NOMO-1 treated with DMSO at 0.1 percent for 48 hours (cell line): ENCODE measurements around the gene ZNF30.
"Not testable (repeated sequence)": the region's sequence is repeated elsewhere in the genome, so short reads cannot be mapped to it uniquely, and the experiment has no call there.

ENCODE experiments used
- DNase-seq: peaks from one replicate; lab custom pipeline; 2025; ENCODE audit not compliant: unreplicated experiment; lab: John Stamatoyannopoulos, UW

ZNF30 gene

GRCh38 chr19:34985249-34986022 lies 58.7 kb downstream of the ZNF30 start:
- DNase-seq, result no peak

- no peak for DNase-seq
Measured at GRCh38 chr19:34988119-34988518, 61.4 kb downstream of the ZNF30 start.

- no peak for DNase-seq
Measured at GRCh38 chr19:34989298-34989697, 62.6 kb downstream of the ZNF30 start.

- DNase-seq, result no peak
Measured at GRCh38 chr19:34990578-34991192, 64.0 kb downstream of the ZNF30 start.

GRCh38 chr19:34991542-34992333 lies 65.0 kb downstream of the ZNF30 start:
- no peak for DNase-seq

- DNase-seq, result not testable (repeated sequence)
Measured at GRCh38 chr19:34992582-34992981, 65.9 kb downstream of the ZNF30 start.

- no peak for DNase-seq
Measured at GRCh38 chr19:34994286-34994642, 67.6 kb downstream of the ZNF30 start.
